ENCODE results near the gene STK39. TPM values are rescaled to one million over a fixed set of nuclear protein-coding genes. Genes with fewer than 3 reads are reported as not detected.

STK39 gene
- polyA plus RNA-seq, 4 donors = 19.0 to 68.7 (median 41.3) TPM

DNA sequence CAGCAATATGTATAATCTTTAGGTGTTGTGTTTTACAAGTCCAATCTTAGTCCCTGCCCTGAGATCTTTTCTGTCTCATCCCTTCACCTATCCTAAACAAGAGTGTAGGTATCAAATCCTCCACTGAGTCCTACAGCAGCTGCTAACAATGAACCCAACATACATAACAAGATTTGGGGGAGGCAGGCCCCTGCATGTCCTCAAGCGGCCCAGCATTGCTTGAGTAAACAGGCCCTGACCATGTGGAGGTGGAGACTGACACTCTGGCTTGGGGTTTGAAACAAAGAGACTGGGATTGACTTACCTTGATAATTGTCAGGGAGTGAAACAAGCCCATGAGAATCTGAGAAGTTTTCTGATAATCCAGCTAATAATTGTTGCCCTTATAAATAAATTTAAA is 213.4 kb downstream of the STK39 start:
- Histone ChIP-seq H3K27ac (ENCODE audit: low read depth in 1 of 3, low read length in 2 of 3) (no peak overlapping the region), H3K4me1 (ENCODE audit: control insufficient read depth in 3 of 3, insufficient read depth in 2 of 3, low read depth in 1 of 3, low read length in 2 of 3) (peaks cover 0 to 2% (median 0%) of the 10 kb centered on the region in 3 donors), H3K36me3 (ENCODE audit: control insufficient read depth in 3 of 3, insufficient read depth in 2 of 3, low read depth in 1 of 3, low read length in 3 of 3) (peaks cover 0 to 2% (median 2%) of the 10 kb centered on the region in 3 donors), H3K27me3 (ENCODE audit: control insufficient read depth in 3 of 3, insufficient read depth in 3 of 3, low read length in 3 of 3) (no peaks in the 10 kb centered on the region), H3K4me3 (ENCODE audit: low read depth in 1 of 3, low read length in 3 of 3) (no peak overlapping the region), H3K9me3 (ENCODE audit: control insufficient read depth in 2 of 2, insufficient read depth in 1 of 2, low read depth in 1 of 2, low read length in 1 of 2) (no peaks in the 10 kb centered on the region)
- 96 to 100% (median 97%) methylated on average over 1 of the region's 1 CpG for WGBS, 3 donors
- FAIRE-seq (no peak), DNase-seq (no peak)

- FAIRE-seq = no peak
- Histone ChIP-seq H3K27ac (ENCODE audit: low read depth in 1 of 3, low read length in 2 of 3) (no peak overlapping the region), H3K4me3 (ENCODE audit: low read depth in 1 of 3, low read length in 3 of 3) (no peak overlapping the region), H3K36me3 (ENCODE audit: control insufficient read depth in 3 of 3, insufficient read depth in 2 of 3, low read depth in 1 of 3, low read length in 3 of 3) (peaks cover 0 to 2% (median 2%) of the 10 kb centered on the region in 3 donors), H3K9me3 (ENCODE audit: control insufficient read depth in 2 of 2, insufficient read depth in 1 of 2, low read depth in 1 of 2, low read length in 1 of 2) (no peaks in the 10 kb centered on the region), H3K27me3 (ENCODE audit: control insufficient read depth in 3 of 3, insufficient read depth in 3 of 3, low read length in 3 of 3) (no peaks in the 10 kb centered on the region), H3K4me1 (ENCODE audit: control insufficient read depth in 3 of 3, insufficient read depth in 2 of 3, low read depth in 1 of 3, low read length in 2 of 3) (peaks cover 0 to 16% (median 0%) of the 10 kb centered on the region in 3 donors)
- DNase-seq = no peak
- WGBS, 3 donors = 73 to 94% (median 83%) methylated on average over 3 of the region's 3 CpGs
Measured at GRCh38 chr2:168032091-168032490, 215.3 kb downstream of the STK39 start.

- H3K27me3 ChIP-seq (ENCODE audit: control insufficient read depth in 3 of 3, insufficient read depth in 3 of 3, low read length in 3 of 3) = no peaks in the 10 kb centered on the region
- FAIRE-seq = no peak
- no peak overlapping the region for H3K4me3 ChIP-seq (ENCODE audit: low read depth in 1 of 3, low read length in 3 of 3)
- peak overlapping the region in 1 of 3 donors; percentile 2 for H3K27ac ChIP-seq (ENCODE audit: low read depth in 1 of 3, low read length in 2 of 3)
- 83 to 96% (median 89%) methylated on average over 5 of the region's 5 CpGs for WGBS, 3 donors
- H3K9me3 ChIP-seq (ENCODE audit: control insufficient read depth in 2 of 2, insufficient read depth in 1 of 2, low read depth in 1 of 2, low read length in 1 of 2) = no peaks in the 10 kb centered on the region
- no peak for DNase-seq
- H3K4me1 ChIP-seq (ENCODE audit: control insufficient read depth in 3 of 3, insufficient read depth in 2 of 3, low read depth in 1 of 3, low read length in 2 of 3) = peaks cover 0 to 24% (median 0%) of the 10 kb centered on the region in 3 donors
- peaks cover 0 to 2% (median 2%) of the 10 kb centered on the region in 3 donors for H3K36me3 ChIP-seq (ENCODE audit: control insufficient read depth in 3 of 3, insufficient read depth in 2 of 3, low read depth in 1 of 3, low read length in 3 of 3)
Measured at GRCh38 chr2:168030862-168031624, 216.4 kb downstream of the STK39 start.

- Histone ChIP-seq H3K4me1 (ENCODE audit: control insufficient read depth in 3 of 3, insufficient read depth in 2 of 3, low read depth in 1 of 3, low read length in 2 of 3) (peaks cover 0 to 37% (median 0%) of the 10 kb centered on the region in 3 donors), H3K27ac (ENCODE audit: low read depth in 1 of 3, low read length in 2 of 3) (no peak overlapping the region), H3K4me3 (ENCODE audit: low read depth in 1 of 3, low read length in 3 of 3) (no peak overlapping the region), H3K27me3 (ENCODE audit: control insufficient read depth in 3 of 3, insufficient read depth in 3 of 3, low read length in 3 of 3) (no peaks in the 10 kb centered on the region), H3K36me3 (ENCODE audit: control insufficient read depth in 3 of 3, insufficient read depth in 2 of 3, low read depth in 1 of 3, low read length in 3 of 3) (peaks cover 0 to 6% (median 0%) of the 10 kb centered on the region in 3 donors), H3K9me3 (ENCODE audit: control insufficient read depth in 2 of 2, insufficient read depth in 1 of 2, low read depth in 1 of 2, low read length in 1 of 2) (no peaks in the 10 kb centered on the region)
- WGBS, 3 donors = 69 to 94% (median 92%) methylated on average over 1 of the region's 1 CpG
- no peak for DNase-seq
- no peak for FAIRE-seq
Measured at GRCh38 chr2:168029071-168029470, 218.3 kb downstream of the STK39 start.

GRCh38 chr2:168028362-168028761 is 219.0 kb downstream of the STK39 start:
- Histone ChIP-seq H3K4me1 (ENCODE audit: control insufficient read depth in 3 of 3, insufficient read depth in 2 of 3, low read depth in 1 of 3, low read length in 2 of 3) (peaks cover 0 to 37% (median 0%) of the 10 kb centered on the region in 3 donors), H3K4me3 (ENCODE audit: low read depth in 1 of 3, low read length in 3 of 3) (no peak overlapping the region), H3K9me3 (ENCODE audit: control insufficient read depth in 2 of 2, insufficient read depth in 1 of 2, low read depth in 1 of 2, low read length in 1 of 2) (no peaks in the 10 kb centered on the region), H3K27me3 (ENCODE audit: control insufficient read depth in 3 of 3, insufficient read depth in 3 of 3, low read length in 3 of 3) (no peaks in the 10 kb centered on the region), H3K36me3 (ENCODE audit: control insufficient read depth in 3 of 3, insufficient read depth in 2 of 3, low read depth in 1 of 3, low read length in 3 of 3) (peaks cover 0 to 4% (median 0%) of the 10 kb centered on the region in 3 donors), H3K27ac (ENCODE audit: low read depth in 1 of 3, low read length in 2 of 3) (no peak overlapping the region)
- peak; percentile 80 to 81 for DNase-seq
- FAIRE-seq = no peak

GRCh38 chr2:168025487-168026202 is 221.8 kb downstream of the STK39 start:
- FAIRE-seq (no peak), DNase-seq (no peak)
- H3K27me3 ChIP-seq (ENCODE audit: control insufficient read depth in 3 of 3, insufficient read depth in 3 of 3, low read length in 3 of 3) = no peaks in the 10 kb centered on the region
- peak overlapping the region in 1 of 3 donors; percentile 33 for H3K27ac ChIP-seq (ENCODE audit: low read depth in 1 of 3, low read length in 2 of 3)
- no peaks in the 10 kb centered on the region for H3K9me3 ChIP-seq (ENCODE audit: control insufficient read depth in 2 of 2, insufficient read depth in 1 of 2, low read depth in 1 of 2, low read length in 1 of 2)
- peaks cover 0 to 37% (median 0%) of the 10 kb centered on the region in 3 donors for H3K4me1 ChIP-seq (ENCODE audit: control insufficient read depth in 3 of 3, insufficient read depth in 2 of 3, low read depth in 1 of 3, low read length in 2 of 3)
- peaks cover 0 to 4% (median 0%) of the 10 kb centered on the region in 3 donors for H3K36me3 ChIP-seq (ENCODE audit: control insufficient read depth in 3 of 3, insufficient read depth in 2 of 3, low read depth in 1 of 3, low read length in 3 of 3)
- H3K4me3 ChIP-seq (ENCODE audit: low read depth in 1 of 3, low read length in 3 of 3) = no peak overlapping the region
- 78 to 91% (median 90%) methylated on average over 11 of the region's 11 CpGs for WGBS, 3 donors

DNA sequence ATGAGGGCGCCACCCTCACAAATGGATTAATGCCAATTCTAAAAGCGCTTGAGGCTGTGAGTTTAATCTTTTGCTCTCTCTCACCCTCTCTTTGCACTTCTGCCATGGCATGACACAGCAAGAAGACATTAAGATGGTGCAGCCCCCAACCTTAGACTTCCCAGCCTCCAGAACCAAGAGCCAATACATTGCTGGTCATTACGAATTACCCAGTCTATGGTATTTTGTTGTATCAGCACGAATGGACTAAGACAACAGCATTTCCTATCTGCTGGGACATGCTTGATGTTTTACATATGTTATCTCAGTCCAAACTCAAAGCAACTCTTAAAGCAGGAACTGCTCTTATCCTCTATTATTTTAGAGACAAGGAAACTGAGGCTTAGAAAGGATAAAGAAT is 222.9 kb downstream of the STK39 start:
- FAIRE-seq (no peak), DNase-seq (no peak)

GRCh38 chr2:168021800-168022587 is 225.4 kb downstream of the STK39 start:
- FAIRE-seq = no peak
- no peak for DNase-seq
- Histone ChIP-seq H3K4me1 (ENCODE audit: control insufficient read depth in 3 of 3, insufficient read depth in 2 of 3, low read depth in 1 of 3, low read length in 2 of 3) (peaks cover 0 to 20% (median 4%) of the 10 kb centered on the region in 3 donors), H3K27me3 (ENCODE audit: control insufficient read depth in 3 of 3, insufficient read depth in 3 of 3, low read length in 3 of 3) (no peaks in the 10 kb centered on the region), H3K4me3 (ENCODE audit: low read depth in 1 of 3, low read length in 3 of 3) (no peak overlapping the region), H3K36me3 (ENCODE audit: control insufficient read depth in 3 of 3, insufficient read depth in 2 of 3, low read depth in 1 of 3, low read length in 3 of 3) (peaks cover 0 to 4% (median 0%) of the 10 kb centered on the region in 3 donors), H3K27ac (ENCODE audit: low read depth in 1 of 3, low read length in 2 of 3) (no peak overlapping the region), H3K9me3 (ENCODE audit: control insufficient read depth in 2 of 2, insufficient read depth in 1 of 2, low read depth in 1 of 2, low read length in 1 of 2) (no peaks in the 10 kb centered on the region)

More for the DNA sequence above, 222.9 kb downstream of the STK39 start:
- no peak overlapping the region for H3K4me3 ChIP-seq (ENCODE audit: low read depth in 1 of 3, low read length in 3 of 3)
- peaks cover 0 to 4% (median 0%) of the 10 kb centered on the region in 3 donors for H3K36me3 ChIP-seq (ENCODE audit: control insufficient read depth in 3 of 3, insufficient read depth in 2 of 3, low read depth in 1 of 3, low read length in 3 of 3)
- no peaks in the 10 kb centered on the region for H3K9me3 ChIP-seq (ENCODE audit: control insufficient read depth in 2 of 2, insufficient read depth in 1 of 2, low read depth in 1 of 2, low read length in 1 of 2)
- H3K27ac ChIP-seq (ENCODE audit: low read depth in 1 of 3, low read length in 2 of 3) = no peak overlapping the region
- 84 to 91% (median 88%) methylated on average over 4 of the region's 4 CpGs for WGBS, 3 donors
- peaks cover 0 to 35% (median 0%) of the 10 kb centered on the region in 3 donors for H3K4me1 ChIP-seq (ENCODE audit: control insufficient read depth in 3 of 3, insufficient read depth in 2 of 3, low read depth in 1 of 3, low read length in 2 of 3)
- no peaks in the 10 kb centered on the region for H3K27me3 ChIP-seq (ENCODE audit: control insufficient read depth in 3 of 3, insufficient read depth in 3 of 3, low read length in 3 of 3)
